ENCODE data around the gene FBXO7.

DNA sequence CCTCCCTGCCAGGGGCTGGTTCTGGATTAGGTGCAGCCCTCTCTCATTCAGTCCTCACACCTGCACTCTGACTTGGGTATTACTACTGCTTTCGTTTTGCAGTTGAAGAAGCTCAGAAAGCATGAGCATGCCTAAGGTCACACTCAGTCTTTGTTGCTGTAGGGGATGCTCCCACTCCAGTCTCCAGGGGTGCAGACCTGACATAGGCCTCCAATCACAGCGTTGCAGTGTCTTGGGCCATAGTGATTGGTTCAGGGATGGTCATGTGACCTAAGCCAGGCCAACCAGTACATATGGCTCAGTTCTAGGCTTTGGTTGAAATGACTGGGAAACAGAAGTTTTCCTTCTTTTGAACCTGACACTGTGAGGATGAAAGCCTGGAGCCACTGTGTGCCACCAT lies 61.7 kb downstream of the FBXO7 start:
- TF ChIP-seq, protein P1, sequence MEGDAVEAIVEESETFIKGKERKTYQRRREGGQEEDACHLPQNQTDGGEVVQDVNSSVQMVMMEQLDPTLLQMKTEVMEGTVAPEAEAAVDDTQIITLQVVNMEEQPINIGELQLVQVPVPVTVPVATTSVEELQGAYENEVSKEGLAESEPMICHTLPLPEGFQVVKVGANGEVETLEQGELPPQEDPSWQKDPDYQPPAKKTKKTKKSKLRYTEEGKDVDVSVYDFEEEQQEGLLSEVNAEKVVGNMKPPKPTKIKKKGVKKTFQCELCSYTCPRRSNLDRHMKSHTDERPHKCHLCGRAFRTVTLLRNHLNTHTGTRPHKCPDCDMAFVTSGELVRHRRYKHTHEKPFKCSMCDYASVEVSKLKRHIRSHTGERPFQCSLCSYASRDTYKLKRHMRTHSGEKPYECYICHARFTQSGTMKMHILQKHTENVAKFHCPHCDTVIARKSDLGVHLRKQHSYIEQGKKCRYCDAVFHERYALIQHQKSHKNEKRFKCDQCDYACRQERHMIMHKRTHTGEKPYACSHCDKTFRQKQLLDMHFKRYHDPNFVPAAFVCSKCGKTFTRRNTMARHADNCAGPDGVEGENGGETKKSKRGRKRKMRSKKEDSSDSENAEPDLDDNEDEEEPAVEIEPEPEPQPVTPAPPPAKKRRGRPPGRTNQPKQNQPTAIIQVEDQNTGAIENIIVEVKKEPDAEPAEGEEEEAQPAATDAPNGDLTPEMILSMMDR (IDR thresholded peaks at IDR 0.05), result no peak
- no peak for TF ChIP-seq POLR2A (IDR thresholded peaks at IDR 0.05)

Measured in heart left ventricle (tissue), 13 donors.